ENCODE measurements around the gene BACE1-AS.
A peak's percentile ranks its signal among the peaks of the same experiment; 100 is the strongest.
"Not testable (repeated sequence)": the region's sequence is repeated elsewhere in the genome, so short reads cannot be mapped to it uniquely, and the experiment has no call there.

BACE1-AS gene

DNA sequence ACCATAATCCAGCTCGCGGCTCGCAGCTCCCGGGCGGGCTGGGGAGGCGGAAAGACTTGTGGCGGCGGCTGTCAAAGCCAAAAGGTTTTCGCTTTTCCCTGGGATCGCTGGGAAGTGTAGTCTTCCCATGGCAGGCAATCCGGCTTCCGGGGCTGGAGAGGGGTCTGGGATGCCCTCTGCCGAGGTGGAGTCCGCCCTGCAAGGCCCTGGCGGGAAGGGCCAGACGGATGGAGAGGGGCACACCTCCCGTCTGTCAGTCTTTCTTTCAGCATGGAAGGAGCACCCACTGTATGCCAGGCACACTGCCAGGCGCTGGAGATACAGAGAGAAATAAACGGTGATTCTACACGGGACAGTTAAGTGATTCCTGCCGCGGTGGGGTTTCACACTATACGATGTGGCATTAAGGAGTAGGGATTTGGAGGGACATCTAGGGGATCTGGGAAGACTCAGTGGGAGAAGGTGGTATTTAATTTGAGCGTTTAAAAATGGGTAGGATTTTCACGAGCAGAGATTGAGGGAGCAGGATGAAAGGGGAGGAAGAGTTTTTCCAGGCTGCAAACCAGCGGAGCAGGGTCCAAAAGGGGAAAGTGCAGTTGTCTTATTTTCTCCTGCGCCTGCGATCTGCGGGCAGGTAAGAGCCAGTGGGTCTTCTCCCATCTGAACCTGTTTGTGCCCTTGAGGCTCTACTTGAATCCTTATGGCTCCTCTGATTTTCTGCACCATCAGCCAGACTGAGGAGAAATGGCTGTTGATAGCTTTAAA is 25.2 kb downstream of the BACE1-AS start, which contains the start of gene BACE1:
Gene BACE1 (minus strand): TSS at position 60 of the 765 bp plus-strand sequence. CDS start 461 bp downstream, outside the sequence.
- Histone ChIP-seq H3K27ac (ENCODE audit: low read depth, low read length) (no peak within 1 kb of the TSS), H3K9me2 (replicated peaks; ENCODE audit: control insufficient read depth, low read length) (no peaks in the 10 kb centered on the region), H3K36me3 (ENCODE audit: control insufficient read depth, low read length) (no peaks in the 10 kb centered on the region), H3F3A (ENCODE audit: control insufficient read depth, insufficient read depth) (no peaks in the 10 kb centered on the region), H4K20me1 (ENCODE audit: control insufficient read depth, insufficient read depth, low read depth, low read length) (no peaks in the 10 kb centered on the region), H3K9me3 (ENCODE audit: control insufficient read depth, insufficient read depth, low read length) (no peaks in the 10 kb centered on the region), H3K27me3 (ENCODE audit: control insufficient read depth, low read length) (peaks cover 12% of the 10 kb centered on the region), H3K4me2 (ENCODE audit: low read length) (no peak within 1 kb of the TSS), H3K4me3 (ENCODE audit: low read length) (no peak within 1 kb of the TSS), H3K4me1 (ENCODE audit: control insufficient read depth, low read length) (no peaks in the 10 kb centered on the region), H3K79me2 (ENCODE audit: control insufficient read depth, low read length) (no peaks in the 10 kb centered on the region)
- TF ChIP-seq, protein P1, sequence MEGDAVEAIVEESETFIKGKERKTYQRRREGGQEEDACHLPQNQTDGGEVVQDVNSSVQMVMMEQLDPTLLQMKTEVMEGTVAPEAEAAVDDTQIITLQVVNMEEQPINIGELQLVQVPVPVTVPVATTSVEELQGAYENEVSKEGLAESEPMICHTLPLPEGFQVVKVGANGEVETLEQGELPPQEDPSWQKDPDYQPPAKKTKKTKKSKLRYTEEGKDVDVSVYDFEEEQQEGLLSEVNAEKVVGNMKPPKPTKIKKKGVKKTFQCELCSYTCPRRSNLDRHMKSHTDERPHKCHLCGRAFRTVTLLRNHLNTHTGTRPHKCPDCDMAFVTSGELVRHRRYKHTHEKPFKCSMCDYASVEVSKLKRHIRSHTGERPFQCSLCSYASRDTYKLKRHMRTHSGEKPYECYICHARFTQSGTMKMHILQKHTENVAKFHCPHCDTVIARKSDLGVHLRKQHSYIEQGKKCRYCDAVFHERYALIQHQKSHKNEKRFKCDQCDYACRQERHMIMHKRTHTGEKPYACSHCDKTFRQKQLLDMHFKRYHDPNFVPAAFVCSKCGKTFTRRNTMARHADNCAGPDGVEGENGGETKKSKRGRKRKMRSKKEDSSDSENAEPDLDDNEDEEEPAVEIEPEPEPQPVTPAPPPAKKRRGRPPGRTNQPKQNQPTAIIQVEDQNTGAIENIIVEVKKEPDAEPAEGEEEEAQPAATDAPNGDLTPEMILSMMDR (IDR thresholded peaks at IDR 0.05; ENCODE audit: low read depth, low read length, poor library complexity, severe bottlenecking): no peak
- TF ChIP-seq EZH2phosphoT487 (IDR thresholded peaks at IDR 0.05; ENCODE audit: borderline replicate concordance, low read length): no peak

DNA sequence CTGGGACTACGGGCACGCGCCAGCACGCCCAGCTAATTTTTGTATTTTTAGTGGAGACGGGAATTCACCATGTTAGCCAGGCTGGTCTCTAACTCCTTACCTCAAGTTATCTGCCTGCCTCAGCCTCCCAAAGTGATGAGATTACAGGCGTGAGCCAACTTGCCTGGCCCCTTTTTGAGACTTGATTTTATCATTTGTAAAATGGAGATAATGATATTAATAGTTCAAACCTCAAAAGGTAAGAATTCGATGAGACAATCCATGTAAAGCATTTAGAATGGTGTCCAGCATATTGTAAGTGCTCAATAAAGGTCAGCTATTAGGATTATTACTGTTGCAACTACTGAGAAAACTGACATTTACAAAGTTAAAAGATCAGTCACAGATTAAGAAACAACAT is 27.6 kb downstream of the BACE1-AS start:
- H3F3A ChIP-seq (ENCODE audit: control insufficient read depth, insufficient read depth): no peaks in the 10 kb centered on the region
- no peak overlapping the region for H3K4me2 ChIP-seq (ENCODE audit: low read length)
- H3K27me3 ChIP-seq (ENCODE audit: control insufficient read depth, low read length): peaks cover 9% of the 10 kb centered on the region
- H3K9me3 ChIP-seq (ENCODE audit: control insufficient read depth, insufficient read depth, low read length): no peaks in the 10 kb centered on the region
- H4K20me1 ChIP-seq (ENCODE audit: control insufficient read depth, insufficient read depth, low read depth, low read length): no peaks in the 10 kb centered on the region
- H3K4me1 ChIP-seq (ENCODE audit: control insufficient read depth, low read length): no peaks in the 10 kb centered on the region
- H3K9me2 ChIP-seq (replicated peaks; ENCODE audit: control insufficient read depth, low read length): no peaks in the 10 kb centered on the region
- H3K79me2 ChIP-seq (ENCODE audit: control insufficient read depth, low read length): no peaks in the 10 kb centered on the region
- H3K27ac ChIP-seq (ENCODE audit: low read depth, low read length): no peak overlapping the region
- no peaks in the 10 kb centered on the region for H3K36me3 ChIP-seq (ENCODE audit: control insufficient read depth, low read length)
- TF ChIP-seq, protein P1 (IDR thresholded peaks at IDR 0.05; ENCODE audit: low read depth, low read length, poor library complexity, severe bottlenecking): no peak
- no peak for TF ChIP-seq EZH2phosphoT487 (IDR thresholded peaks at IDR 0.05; ENCODE audit: borderline replicate concordance, low read length)
- no peak overlapping the region for H3K4me3 ChIP-seq (ENCODE audit: low read length)

DNA sequence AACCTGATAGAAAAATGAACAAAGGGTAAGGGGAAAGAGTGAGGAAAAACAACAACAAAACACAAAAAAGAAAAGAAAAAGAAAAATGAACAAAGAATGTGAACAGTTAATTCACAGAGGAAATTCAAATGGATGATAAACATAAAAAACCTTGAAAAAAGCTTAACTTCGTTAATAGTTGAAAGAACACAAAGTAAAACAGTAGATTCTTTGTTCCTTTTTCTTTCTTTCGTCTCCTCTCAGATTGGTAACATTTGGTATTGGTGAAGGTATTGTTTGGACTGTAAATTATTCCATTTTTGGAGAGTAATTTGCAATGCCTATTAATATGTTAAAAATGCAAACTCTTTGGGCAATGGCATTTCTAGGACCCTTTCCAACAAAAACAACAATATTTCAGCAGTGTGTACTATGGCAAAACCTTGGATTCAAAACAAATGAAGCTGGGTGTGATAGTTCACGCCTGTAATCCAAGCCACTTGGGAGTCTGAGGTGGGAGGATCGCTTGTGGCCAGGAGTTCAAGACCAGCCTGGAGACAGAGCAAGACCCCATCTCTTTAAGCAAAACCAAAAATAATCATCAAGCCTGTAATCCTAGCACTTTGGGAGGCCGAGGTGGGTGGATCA is 28.2 kb downstream of the BACE1-AS start:
- no peak overlapping the region for H3K27ac ChIP-seq (ENCODE audit: low read depth, low read length)
- H3K27me3 ChIP-seq (ENCODE audit: control insufficient read depth, low read length): peaks cover 9% of the 10 kb centered on the region
- no peaks in the 10 kb centered on the region for H3K79me2 ChIP-seq (ENCODE audit: control insufficient read depth, low read length)
- H3K4me2 ChIP-seq (ENCODE audit: low read length): no peak overlapping the region
- no peaks in the 10 kb centered on the region for H3K4me1 ChIP-seq (ENCODE audit: control insufficient read depth, low read length)
- no peaks in the 10 kb centered on the region for H3K9me2 ChIP-seq (replicated peaks; ENCODE audit: control insufficient read depth, low read length)
- no peak overlapping the region for H3K4me3 ChIP-seq (ENCODE audit: low read length)
- no peak for TF ChIP-seq EZH2phosphoT487 (IDR thresholded peaks at IDR 0.05; ENCODE audit: borderline replicate concordance, low read length)
- TF ChIP-seq, protein P1 (IDR thresholded peaks at IDR 0.05; ENCODE audit: low read depth, low read length, poor library complexity, severe bottlenecking): no peak
- no peaks in the 10 kb centered on the region for H3K36me3 ChIP-seq (ENCODE audit: control insufficient read depth, low read length)
- no peaks in the 10 kb centered on the region for H4K20me1 ChIP-seq (ENCODE audit: control insufficient read depth, insufficient read depth, low read depth, low read length)
- H3K9me3 ChIP-seq (ENCODE audit: control insufficient read depth, insufficient read depth, low read length): no peaks in the 10 kb centered on the region
- no peaks in the 10 kb centered on the region for H3F3A ChIP-seq (ENCODE audit: control insufficient read depth, insufficient read depth)

DNA sequence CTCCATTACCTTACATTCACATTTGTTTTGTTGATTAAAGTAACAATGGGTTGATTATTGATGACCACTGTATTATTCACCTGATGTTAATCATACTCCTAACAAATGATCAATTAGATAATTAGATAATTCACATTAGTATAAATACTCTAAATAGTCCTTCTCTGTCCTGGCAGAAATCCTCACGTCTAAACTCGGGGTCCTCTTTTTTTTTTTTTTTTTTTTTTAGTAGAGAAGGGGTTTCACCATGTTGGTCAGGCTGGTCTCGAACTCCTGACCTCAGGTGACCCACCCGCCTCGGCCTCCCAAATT is 36.1 kb downstream of the BACE1-AS start:
- H3K27ac ChIP-seq (ENCODE audit: low read depth, low read length): peak overlapping the region; percentile 72; the same call in 1 of the 2 replicates
- H3K4me1 ChIP-seq (ENCODE audit: control insufficient read depth, low read length): peaks cover 17% of the 10 kb centered on the region
- H3K36me3 ChIP-seq (ENCODE audit: control insufficient read depth, low read length); H3F3A ChIP-seq (ENCODE audit: control insufficient read depth, insufficient read depth); H3K9me3 ChIP-seq (ENCODE audit: control insufficient read depth, insufficient read depth, low read length); H3K9me2 ChIP-seq (replicated peaks; ENCODE audit: control insufficient read depth, low read length); H4K20me1 ChIP-seq (ENCODE audit: control insufficient read depth, insufficient read depth, low read depth, low read length); H3K27me3 ChIP-seq (ENCODE audit: control insufficient read depth, low read length): not testable (repeated sequence)
- peak overlapping the region; percentile 78 for H3K4me2 ChIP-seq (ENCODE audit: low read length)
- peaks cover 13% of the 10 kb centered on the region for H3K79me2 ChIP-seq (ENCODE audit: control insufficient read depth, low read length)
- H3K4me3 ChIP-seq (ENCODE audit: low read length): peak overlapping the region; percentile 91

All from DOHH2 (cell line).